ENCODE results near the gene BPTF. TPM values are rescaled to one million over a fixed set of nuclear protein-coding genes. Genes with fewer than 3 reads are reported as not detected.
"Not testable (repeated sequence)": the region's sequence is repeated elsewhere in the genome, so short reads cannot be mapped to it uniquely, and the experiment has no call there.

Gene BPTF
- total RNA-seq, 1 experiment from 2014 or later = 61.8 TPM

DNA sequence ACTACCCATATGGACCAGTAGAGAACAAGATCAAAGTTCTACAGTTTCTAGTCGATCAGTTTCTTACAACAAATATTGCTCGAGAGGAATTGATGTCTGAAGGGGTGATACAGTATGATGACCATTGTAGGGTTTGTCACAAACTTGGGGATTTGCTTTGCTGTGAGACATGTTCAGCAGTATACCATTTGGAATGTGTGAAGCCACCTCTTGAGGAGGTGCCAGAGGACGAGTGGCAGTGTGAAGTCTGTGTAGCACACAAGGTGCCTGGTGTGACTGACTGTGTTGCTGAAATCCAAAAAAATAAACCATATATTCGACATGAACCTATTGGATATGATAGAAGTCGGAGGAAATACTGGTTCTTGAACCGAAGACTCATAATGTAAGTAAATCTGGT lies 29.1 kb downstream of the BPTF start:
- no peak overlapping the region for H3K4me3 ChIP-seq (ENCODE audit: low read length)
- H4K20me1 ChIP-seq (ENCODE audit: low read length) = peaks cover 17% of the 10 kb centered on the region
- H3K36me3 ChIP-seq (ENCODE audit: low read depth, low read length) = peaks cover 14% of the 10 kb centered on the region
- H3K27me3 ChIP-seq (ENCODE audit: low read length) = no peaks in the 10 kb centered on the region
- peaks cover 98% of the 10 kb centered on the region for H3K79me2 ChIP-seq (ENCODE audit: low read length)
- no TSS peak for BruUV-seq (replicated peaks)
- no peaks in the 10 kb centered on the region for H3K4me1 ChIP-seq (ENCODE audit: insufficient read depth, low read length)
- H2AFZ ChIP-seq (ENCODE audit: low read length) = no peak overlapping the region
- H3K27ac ChIP-seq (ENCODE audit: low read length) = no peak overlapping the region
- H3F3A ChIP-seq (ENCODE audit: low read length, unreplicated experiment) = no peaks in the 10 kb centered on the region
- TF ChIP-seq, protein P1, sequence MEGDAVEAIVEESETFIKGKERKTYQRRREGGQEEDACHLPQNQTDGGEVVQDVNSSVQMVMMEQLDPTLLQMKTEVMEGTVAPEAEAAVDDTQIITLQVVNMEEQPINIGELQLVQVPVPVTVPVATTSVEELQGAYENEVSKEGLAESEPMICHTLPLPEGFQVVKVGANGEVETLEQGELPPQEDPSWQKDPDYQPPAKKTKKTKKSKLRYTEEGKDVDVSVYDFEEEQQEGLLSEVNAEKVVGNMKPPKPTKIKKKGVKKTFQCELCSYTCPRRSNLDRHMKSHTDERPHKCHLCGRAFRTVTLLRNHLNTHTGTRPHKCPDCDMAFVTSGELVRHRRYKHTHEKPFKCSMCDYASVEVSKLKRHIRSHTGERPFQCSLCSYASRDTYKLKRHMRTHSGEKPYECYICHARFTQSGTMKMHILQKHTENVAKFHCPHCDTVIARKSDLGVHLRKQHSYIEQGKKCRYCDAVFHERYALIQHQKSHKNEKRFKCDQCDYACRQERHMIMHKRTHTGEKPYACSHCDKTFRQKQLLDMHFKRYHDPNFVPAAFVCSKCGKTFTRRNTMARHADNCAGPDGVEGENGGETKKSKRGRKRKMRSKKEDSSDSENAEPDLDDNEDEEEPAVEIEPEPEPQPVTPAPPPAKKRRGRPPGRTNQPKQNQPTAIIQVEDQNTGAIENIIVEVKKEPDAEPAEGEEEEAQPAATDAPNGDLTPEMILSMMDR (conservative IDR thresholded peaks at IDR 0.05; ENCODE audit: low read depth, low read length) = no peak
- no peak for TF ChIP-seq EZH2 (IDR thresholded peaks at IDR 0.05; ENCODE audit: low read length, unreplicated experiment)
- no peaks in the 10 kb centered on the region for H3K9me2 ChIP-seq (replicated peaks; ENCODE audit: low read length)
- ChIA-PET POLR2A (ENCODE audit: unreplicated experiment) (no interaction called here), CTCF (no interaction called here)
- H3K9me3 ChIP-seq (ENCODE audit: low read length) = no peaks in the 10 kb centered on the region
- H3K9ac ChIP-seq (ENCODE audit: low read length) = no peak overlapping the region
- ATAC-seq (no peak), DNase-seq (no peak)
- intact Hi-C loops (cut with micrococcal nuclease) = no loop called here
- no peak overlapping the region for H3K4me2 ChIP-seq (ENCODE audit: low read length)

DNA sequence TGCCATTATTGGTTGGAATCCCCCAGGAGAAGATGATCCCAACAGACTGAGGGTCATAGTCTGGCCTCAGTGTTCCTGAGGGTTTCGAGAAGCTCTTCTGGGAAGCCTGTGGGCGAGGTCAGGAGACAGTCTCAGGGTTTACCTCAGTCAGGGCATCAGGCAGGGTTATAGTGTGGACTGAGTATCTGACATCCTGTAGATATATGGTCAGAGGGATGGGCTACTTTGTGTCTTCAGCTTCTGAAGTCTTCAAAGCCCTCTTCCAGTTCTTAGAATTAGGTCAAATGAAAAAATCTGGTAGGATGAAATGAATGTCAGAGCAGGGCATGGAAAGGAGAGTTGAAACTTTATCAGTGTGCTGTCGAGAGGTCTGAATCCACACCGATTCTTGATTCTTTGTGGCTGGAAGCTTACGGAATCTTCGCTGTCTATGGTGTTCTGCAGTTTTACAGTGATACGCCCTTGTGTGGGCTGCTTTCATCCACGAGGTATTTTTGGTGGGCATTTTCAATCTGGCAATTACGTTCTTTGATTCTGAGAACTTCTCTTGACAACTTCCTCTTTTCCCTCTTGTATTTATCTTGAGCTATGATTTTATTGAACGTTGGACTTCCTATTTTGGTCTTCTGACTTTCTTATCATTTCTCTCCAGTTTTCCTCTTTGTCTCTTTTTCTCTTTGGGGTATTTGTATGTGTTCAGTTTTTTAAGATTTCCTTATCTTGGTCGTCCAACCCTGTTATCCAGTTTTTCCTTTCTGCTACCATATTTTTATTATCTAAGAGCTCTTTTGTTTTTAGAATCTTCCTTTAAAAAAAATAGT lies 30.4 kb downstream of the BPTF start:
- Histone ChIP-seq H3K4me2 (ENCODE audit: low read length) (no peak overlapping the region), H3K36me3 (ENCODE audit: low read depth, low read length) (peaks cover 14% of the 10 kb centered on the region), H2AFZ (ENCODE audit: low read length) (no peak overlapping the region), H3K4me1 (ENCODE audit: insufficient read depth, low read length) (no peaks in the 10 kb centered on the region), H3K4me3 (ENCODE audit: low read length) (no peak overlapping the region), H3K9ac (ENCODE audit: low read length) (no peak overlapping the region), H3K9me3 (ENCODE audit: low read length) (no peaks in the 10 kb centered on the region), H3K27ac (ENCODE audit: low read length) (no peak overlapping the region), H3F3A (ENCODE audit: low read length, unreplicated experiment) (no peaks in the 10 kb centered on the region), H3K27me3 (ENCODE audit: low read length) (no peaks in the 10 kb centered on the region), H4K20me1 (ENCODE audit: low read length) (peaks cover 19% of the 10 kb centered on the region), H3K9me2 (replicated peaks; ENCODE audit: low read length) (no peaks in the 10 kb centered on the region), H3K79me2 (ENCODE audit: low read length) (peaks cover 98% of the 10 kb centered on the region)
- no TSS peak for BruUV-seq (replicated peaks)
- intact Hi-C loops (cut with micrococcal nuclease) = no loop called here
- no peak for TF ChIP-seq EZH2 (IDR thresholded peaks at IDR 0.05; ENCODE audit: low read length, unreplicated experiment)
- TF ChIP-seq, protein P1 (conservative IDR thresholded peaks at IDR 0.05; ENCODE audit: low read depth, low read length) = no peak
- no peak for TF ChIP-seq EZH2phosphoT487 (IDR thresholded peaks at IDR 0.05; ENCODE audit: borderline replicate concordance, low read length)
- DNase-seq (no peak), ATAC-seq (no peak)
- ChIA-PET POLR2A (ENCODE audit: unreplicated experiment) (no interaction called here), CTCF (no interaction called here)

DNA sequence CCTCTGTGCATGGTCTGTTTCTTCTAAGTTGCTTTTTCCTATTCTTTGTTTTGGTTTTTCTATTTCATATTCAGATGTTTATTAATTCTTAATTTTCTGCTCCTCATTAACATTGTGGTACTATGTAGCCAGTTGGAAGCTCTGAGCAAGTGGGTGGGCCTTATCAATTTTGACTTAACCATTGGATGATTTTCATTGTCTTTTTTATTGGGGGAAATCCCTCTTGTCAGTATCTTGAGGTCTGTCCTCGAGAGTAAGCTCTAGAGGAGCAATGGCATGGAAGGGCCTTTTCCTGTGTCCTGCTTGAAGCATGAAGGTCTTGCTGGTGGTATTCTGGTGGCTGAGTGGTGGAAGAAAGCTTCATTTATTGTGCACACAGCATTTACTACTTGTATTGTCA lies 31.1 kb downstream of the BPTF start:
- BruUV-seq (replicated peaks); CTCF ChIA-PET; H3K4me2 ChIP-seq (ENCODE audit: low read length); H3K9me2 ChIP-seq (replicated peaks; ENCODE audit: low read length); intact Hi-C loops (cut with micrococcal nuclease); H3F3A ChIP-seq (ENCODE audit: low read length, unreplicated experiment); H2AFZ ChIP-seq (ENCODE audit: low read length); H3K27ac ChIP-seq (ENCODE audit: low read length); ATAC-seq; H3K4me1 ChIP-seq (ENCODE audit: insufficient read depth, low read length); POLR2A ChIA-PET (ENCODE audit: unreplicated experiment); H3K9me3 ChIP-seq (ENCODE audit: low read length); DNase-seq; H3K4me3 ChIP-seq (ENCODE audit: low read length); H3K9ac ChIP-seq (ENCODE audit: low read length); H3K27me3 ChIP-seq (ENCODE audit: low read length): not testable (repeated sequence)
- Histone ChIP-seq H3K36me3 (ENCODE audit: low read depth, low read length) (peaks cover 14% of the 10 kb centered on the region), H3K79me2 (ENCODE audit: low read length) (peaks cover 98% of the 10 kb centered on the region), H4K20me1 (ENCODE audit: low read length) (peaks cover 19% of the 10 kb centered on the region)
